ENCODE measurements around the gene LEF1. TPM values are rescaled to one million over a fixed set of nuclear protein-coding genes. Genes with fewer than 3 reads are reported as not detected.

Gene LEF1
- total RNA-seq, 1 experiment from 2014 or later: 0.79 TPM

GRCh38 chr4:108209489-108209888 lies 40.8 kb upstream of the LEF1 start:
- CTCF ChIA-PET: no interaction called here
- no peaks in the 10 kb centered on the region for H3K4me1 ChIP-seq (ENCODE audit: control insufficient read depth in 1 of 2, insufficient read depth in 2 of 2, low read length in 2 of 2)
- ATAC-seq (no peak), DNase-seq (ENCODE audit: low read depth, low spot score) (no peak)
- RAD21 ChIA-PET (ENCODE audit: low non-redundant PET in 1 of 2, low total read pairs in 2 of 2, uncharacterized antibody in 2 of 2, unreplicated experiment in 2 of 2): no interaction called here
- BruUV-seq (replicated peaks): no TSS peak
- H3K4me2 ChIP-seq (ENCODE audit: low read length): no peak overlapping the region
- no peak overlapping the region for H3K9ac ChIP-seq (ENCODE audit: low read length)
- 0 out of 2 replicates have a peak, but pooled peaks cover 4% of the 10 kb centered on the region for H3K27me3 ChIP-seq (ENCODE audit: insufficient read depth, low read length)
- intact Hi-C loops (cut with micrococcal nuclease): no loop called here
- POLR2A ChIA-PET: no interaction called here
- TF ChIP-seq, protein P1, sequence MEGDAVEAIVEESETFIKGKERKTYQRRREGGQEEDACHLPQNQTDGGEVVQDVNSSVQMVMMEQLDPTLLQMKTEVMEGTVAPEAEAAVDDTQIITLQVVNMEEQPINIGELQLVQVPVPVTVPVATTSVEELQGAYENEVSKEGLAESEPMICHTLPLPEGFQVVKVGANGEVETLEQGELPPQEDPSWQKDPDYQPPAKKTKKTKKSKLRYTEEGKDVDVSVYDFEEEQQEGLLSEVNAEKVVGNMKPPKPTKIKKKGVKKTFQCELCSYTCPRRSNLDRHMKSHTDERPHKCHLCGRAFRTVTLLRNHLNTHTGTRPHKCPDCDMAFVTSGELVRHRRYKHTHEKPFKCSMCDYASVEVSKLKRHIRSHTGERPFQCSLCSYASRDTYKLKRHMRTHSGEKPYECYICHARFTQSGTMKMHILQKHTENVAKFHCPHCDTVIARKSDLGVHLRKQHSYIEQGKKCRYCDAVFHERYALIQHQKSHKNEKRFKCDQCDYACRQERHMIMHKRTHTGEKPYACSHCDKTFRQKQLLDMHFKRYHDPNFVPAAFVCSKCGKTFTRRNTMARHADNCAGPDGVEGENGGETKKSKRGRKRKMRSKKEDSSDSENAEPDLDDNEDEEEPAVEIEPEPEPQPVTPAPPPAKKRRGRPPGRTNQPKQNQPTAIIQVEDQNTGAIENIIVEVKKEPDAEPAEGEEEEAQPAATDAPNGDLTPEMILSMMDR (IDR thresholded peaks at IDR 0.05 in 2 of 3, conservative IDR thresholded peaks at IDR 0.05 in 1 of 3; ENCODE audit: borderline replicate concordance in 1 of 3, insufficient read depth in 1 of 3, low read depth in 2 of 3, low read length in 2 of 3): no peak
- TF ChIP-seq YY1 (IDR thresholded peaks at IDR 0.05; ENCODE audit: extremely low read depth, insufficient replicate concordance, low read depth, low read length) (no peak), POLR2AphosphoS5 (IDR thresholded peaks at IDR 0.05; ENCODE audit: low read depth, low read length) (no peak), JUND (IDR thresholded peaks at IDR 0.05) (no peak), ELF1 (IDR thresholded peaks at IDR 0.05; ENCODE audit: borderline replicate concordance, low read depth) (no peak), TCF7L2 (IDR thresholded peaks at IDR 0.05; ENCODE audit: borderline replicate concordance, extremely low read depth, insufficient read depth, insufficient read length) (no peak), SRF (IDR thresholded peaks at IDR 0.05; ENCODE audit: low read depth) (no peak), POLR2A (IDR thresholded peaks at IDR 0.05; ENCODE audit: borderline replicate concordance, extremely low read depth, insufficient read depth, insufficient read length) (no peak), ZNF274 (IDR thresholded peaks at IDR 0.05; ENCODE audit: low read depth, low read length) (no peak), REST (IDR thresholded peaks at IDR 0.05; ENCODE audit: low read depth) (no peak), FOSL1 (IDR thresholded peaks at IDR 0.05; ENCODE audit: low read depth) (no peak), MAX (IDR thresholded peaks at IDR 0.05) (no peak), EZH2 (IDR thresholded peaks at IDR 0.05) (no peak), ZFX (IDR thresholded peaks at IDR 0.05) (no peak), SIN3A (IDR thresholded peaks at IDR 0.05; ENCODE audit: low read depth) (no peak)
- H2AFZ ChIP-seq (ENCODE audit: low read depth, low read length, poor library complexity, severe bottlenecking): no peak overlapping the region
- no peaks in the 10 kb centered on the region for H3K9me2 ChIP-seq (ENCODE audit: insufficient read depth)
- no peak overlapping the region for H3K4me3 ChIP-seq (replicated peaks in 1 of 2; ENCODE audit: low read depth in 1 of 2, low read length in 2 of 2)
- no peaks in the 10 kb centered on the region for H4K20me1 ChIP-seq (ENCODE audit: insufficient read depth)
- no peaks in the 10 kb centered on the region for H3K79me2 ChIP-seq (ENCODE audit: insufficient read depth, low read length)
- H3K9me3 ChIP-seq (ENCODE audit: control insufficient read depth in 1 of 2, insufficient read depth in 1 of 2, low read depth in 1 of 2, low read length in 2 of 2): no peaks in the 10 kb centered on the region
- no peak overlapping the region for H3K27ac ChIP-seq (ENCODE audit: low read depth, low read length)
- H3K36me3 ChIP-seq (ENCODE audit: control insufficient read depth in 1 of 2, insufficient read depth in 2 of 2, low read length in 2 of 2): no peaks in the 10 kb centered on the region
